Keratinocyte (primary cell): ENCODE measurements around the gene AP1M1. TPM values are rescaled to one million over a fixed set of nuclear protein-coding genes. Genes with fewer than 3 reads are reported as not detected.

Experiments used
- DNase-seq: peaks from one replicate; pipeline ENCODE4 v3.0.0-alpha.2; 2011; ENCODE audit warnings: low read depth, missing footprints, low spot score
- FAIRE-seq: peaks from 2 replicates; lab custom pipeline; 2011; peaks lifted over from hg19 to GRCh38; lab: Jason Lieb, UNC
- H2AFZ ChIP-seq: 2 replicates; pipeline ENCODE4 v1.6.0; 2012; ENCODE audit warnings: low read length, control low read depth, inconsistent platforms; ENCODE audit not compliant: control insufficient read depth
- H3K27ac ChIP-seq: 2 replicates; pipeline ENCODE4 v1.5.1; 2011; ENCODE audit warnings: low read length; ENCODE audit not compliant: control insufficient read depth, insufficient read depth
- H3K27me3 ChIP-seq: 3 replicates; pipeline ENCODE4 v1.6.0; 2011; ENCODE audit warnings: low read length; ENCODE audit not compliant: control insufficient read depth, insufficient read depth; ENCODE audit errors: extremely low read depth
- H3K36me3 ChIP-seq, 2 experiments: 2 replicates in 1 of 2; 3 replicates in 1 of 2; pipeline ENCODE4 v1.5.1; 2011; ENCODE audit warnings: low read length in 2 of 2, mild to moderate bottlenecking in 1 of 2; ENCODE audit not compliant: control insufficient read depth in 2 of 2, insufficient read depth in 2 of 2; ENCODE audit errors: extremely low read depth in 1 of 2
- H3K4me1 ChIP-seq: 3 replicates; pipeline ENCODE4 v1.5.1; 2011; ENCODE audit warnings: low read length; ENCODE audit not compliant: control insufficient read depth, insufficient read depth; ENCODE audit errors: extremely low read depth
- H3K4me2 ChIP-seq: 3 replicates; pipeline ENCODE4 v1.6.0; 2011; ENCODE audit warnings: low read depth, low read length; ENCODE audit not compliant: control insufficient read depth, insufficient read depth; ENCODE audit errors: extremely low read depth
- H3K4me3 ChIP-seq, 3 experiments: fragments of 200-600 bp in 1 of 3; sonication (generic) in 1 of 3; 2 replicates in 2 of 3; 3 replicates in 1 of 3; pipeline ENCODE4 v1.5.1; 2011 to 2016; ENCODE audit warnings: low read length in 3 of 3, mild to moderate bottlenecking in 3 of 3, control low read depth in 2 of 3, inconsistent platforms in 1 of 3, low read depth in 1 of 3, mixed read lengths in 1 of 3, mixed run types in 1 of 3, moderate library complexity in 1 of 3; ENCODE audit not compliant: control insufficient read depth in 2 of 3, insufficient read depth in 2 of 3; ENCODE audit errors: extremely low read depth in 1 of 3
- H3K79me2 ChIP-seq: 2 replicates; pipeline ENCODE4 v1.6.0; 2012; ENCODE audit warnings: low read length; ENCODE audit not compliant: control insufficient read depth, insufficient read depth
- H3K9ac ChIP-seq: 3 replicates; pipeline ENCODE4 v1.6.0; 2011; ENCODE audit warnings: low read length; ENCODE audit not compliant: control insufficient read depth, insufficient read depth; ENCODE audit errors: extremely low read depth
- H3K9me1 ChIP-seq: 3 replicates; pipeline ENCODE4 v1.6.0; 2011; ENCODE audit warnings: low read length; ENCODE audit not compliant: control insufficient read depth, insufficient read depth; ENCODE audit errors: extremely low read depth
- H3K9me3 ChIP-seq: 2 replicates; pipeline ENCODE4 v1.5.1; 2012; ENCODE audit warnings: low read depth, low read length; ENCODE audit not compliant: control insufficient read depth
- H4K20me1 ChIP-seq: 3 replicates; pipeline ENCODE4 v1.6.0; 2011; ENCODE audit warnings: low read length; ENCODE audit not compliant: control insufficient read depth, insufficient read depth; ENCODE audit errors: extremely low read depth
- CTCF ChIP-seq, 3 experiments: IDR thresholded peaks in 1 of 3; conservative IDR thresholded peaks in 1 of 3; optimal IDR thresholded peaks in 1 of 3; 2 replicates in 2 of 3; 3 replicates in 1 of 3; pipeline versions ENCODE3 to v1.5.1; 2011; ENCODE audit warnings: low read length in 3 of 3, mild to moderate bottlenecking in 3 of 3, moderate library complexity in 2 of 3, control low read depth in 1 of 3, inconsistent platforms in 1 of 3; ENCODE audit not compliant: insufficient read depth in 2 of 3; ENCODE audit errors: extremely low read depth in 1 of 3
- EZH2 ChIP-seq: IDR thresholded peaks from one replicate; pipeline ENCODE4 v1.6.1; 2012; ENCODE audit warnings: inconsistent platforms, mild to moderate bottlenecking, low read length, moderate library complexity
- dilution Hi-C: fragments of 300-500 bp; cut with MboI; formaldehyde crosslinking; loops from one replicate; pipeline ENCODE4 v1.7.0; 2020; ENCODE audit warnings: low sequenced_read_pairs; ENCODE audit not compliant: extremely low pct_ligation_motif_present
- polyA plus RNA-seq, 5 experiments: library from polyadenylated mRNA; depleted of rRNA in 3 of 5; stranded (reverse) in 3 of 5; stranded (forward) in 1 of 5; unstranded in 1 of 5; fragments of >200 nt; gene quantifications; 1 replicate in 1 of 5; 2 replicates in 3 of 5; 3 replicates in 1 of 5; pipeline versions ENCODE4 v1.2.1 to v1.2.3, GENCODE V29; 2011 to 2012; ENCODE audit warnings: missing spikeins in 2 of 5, low read depth in 1 of 5, low replicate concordance in 1 of 5

The AP1M1 gene
- polyA plus RNA-seq, 1 donor (not counting 4 experiments of a cell fraction or from before 2014, with no cell fraction given) = 27.7 TPM

- no peaks in the 10 kb centered on the region for H3K36me3 ChIP-seq
- H3K27ac ChIP-seq = no peak overlapping the region
- H3K9me3 ChIP-seq = no peaks in the 10 kb centered on the region
- no peaks in the 10 kb centered on the region for H4K20me1 ChIP-seq
- H3K9ac ChIP-seq = no peak overlapping the region
- TF ChIP-seq CTCF (optimal IDR thresholded peaks at IDR 0.05 in 1 of 3, IDR thresholded peaks at IDR 0.05 in 1 of 3, conservative IDR thresholded peaks at IDR 0.05 in 1 of 3; ENCODE audit: extremely low read depth in 1 of 3, insufficient read depth in 2 of 3, low read length in 3 of 3) = no peak
- TF ChIP-seq EZH2 = no peak
- H3K4me1 ChIP-seq = no peaks in the 10 kb centered on the region
- H3K79me2 ChIP-seq = no peaks in the 10 kb centered on the region
- no peaks in the 10 kb centered on the region for H3K9me1 ChIP-seq
- no peak overlapping the region for H2AFZ ChIP-seq
- dilution Hi-C loops = no loop called here
- peaks cover 21% of the 10 kb centered on the region for H3K27me3 ChIP-seq
- no peak for DNase-seq
- FAIRE-seq = no peak
- no peak overlapping the region for H3K4me3 ChIP-seq
- H3K4me2 ChIP-seq = no peak overlapping the region
Measured at GRCh38 chr19:16265205-16265604, 67.5 kb downstream of the AP1M1 start.

GRCh38 chr19:16265890-16266585 is 68.3 kb downstream of the AP1M1 start:
- TF ChIP-seq EZH2 (no peak), CTCF (optimal IDR thresholded peaks at IDR 0.05 in 1 of 3, IDR thresholded peaks at IDR 0.05 in 1 of 3, conservative IDR thresholded peaks at IDR 0.05 in 1 of 3; ENCODE audit: extremely low read depth in 1 of 3, insufficient read depth in 2 of 3, low read length in 3 of 3) (no peak)
- H2AFZ ChIP-seq = no peak overlapping the region
- no peak for FAIRE-seq
- H3K36me3 ChIP-seq = no peaks in the 10 kb centered on the region
- no peaks in the 10 kb centered on the region for H3K4me1 ChIP-seq
- peaks cover 21% of the 10 kb centered on the region for H3K27me3 ChIP-seq
- H3K9ac ChIP-seq = no peak overlapping the region
- no peaks in the 10 kb centered on the region for H4K20me1 ChIP-seq
- no peaks in the 10 kb centered on the region for H3K9me3 ChIP-seq
- no peak overlapping the region for H3K4me2 ChIP-seq
- no peak overlapping the region for H3K4me3 ChIP-seq
- H3K9me1 ChIP-seq = no peaks in the 10 kb centered on the region
- no peaks in the 10 kb centered on the region for H3K79me2 ChIP-seq
- no peak for DNase-seq
- no peak overlapping the region for H3K27ac ChIP-seq
- dilution Hi-C loops = no loop called here
